SK-N-SH (cell line): ENCODE data around the gene LRCOL1. TPM values are rescaled to one million over a fixed set of nuclear protein-coding genes. Genes with fewer than 3 reads are reported as not detected.

Experiments used
- CTCF ChIA-PET: fragments of 300-600, 350-600 bp; formaldehyde crosslinking; extraction: SDS; loops from one replicate; lab custom pipeline; 2021; lab: Yijun Ruan, JAX
- POLR2A ChIA-PET: fragments of 350-600 bp; sonication (Branson Sonifier 250); formaldehyde crosslinking; extraction: SDS; loops from one replicate; lab custom pipeline; 2020; ENCODE audit warnings: antibody characterized with exemption, inconsistent platforms; lab: Yijun Ruan, JAX
- DNase-seq: peaks from one replicate; pipeline ENCODE4 v3.0.0; 2012
- H2AFZ ChIP-seq: fragments of 200-600 bp; sonication (generic); 2 replicates; pipeline ENCODE4 v1.8.1; 2016; ENCODE audit warnings: antibody characterized with exemption, mild to moderate bottlenecking, low read depth
- H3F3A ChIP-seq: fragments of 200-600 bp; sonication (generic); replicated peaks from 2 replicates; pipeline ENCODE3; 2016; ENCODE audit warnings: antibody characterized with exemption, mild to moderate bottlenecking; ENCODE audit not compliant: insufficient read depth
- H3K27ac ChIP-seq, 2 experiments: fragments of 200-500 bp in 1 of 2; fragments of 200-600 bp in 1 of 2; sonication (Bioruptor generic) in 1 of 2; sonication (generic), shearing (Covaris generic) in 1 of 2; 2 replicates each; pipeline versions ENCODE4 v1.5.1 to v1.6.1; 2014 to 2016; ENCODE audit warnings: low read depth in 2 of 2, inconsistent platforms in 1 of 2, low read length in 1 of 2, mild to moderate bottlenecking in 1 of 2, mixed read lengths in 1 of 2
- H3K27me3 ChIP-seq: fragments of 200-600 bp; sonication (generic), shearing (Covaris generic); 2 replicates; pipeline ENCODE4 v1.6.1; 2016; ENCODE audit warnings: mixed run types; ENCODE audit not compliant: insufficient read depth
- H3K36me3 ChIP-seq, 2 experiments: fragments of 200-500 bp in 1 of 2; fragments of 200-600 bp in 1 of 2; sonication (Bioruptor generic) in 1 of 2; sonication (generic) in 1 of 2; replicated peaks in 1 of 2; 2 replicates each; pipeline versions ENCODE3 to v1.5.1; 2014 to 2016; ENCODE audit warnings: low read length in 1 of 2, mild to moderate bottlenecking in 1 of 2; ENCODE audit not compliant: insufficient read depth in 2 of 2, control insufficient read depth in 1 of 2
- H3K4me1 ChIP-seq, 2 experiments: fragments of 200-500 bp in 1 of 2; fragments of 200-600 bp in 1 of 2; sonication (Bioruptor generic) in 1 of 2; sonication (generic), shearing (Covaris generic) in 1 of 2; 2 replicates each; pipeline versions ENCODE4 v1.5.1 to v1.6.1; 2014 to 2016; ENCODE audit warnings: low read depth in 1 of 2, low read length in 1 of 2, mixed run types in 1 of 2; ENCODE audit not compliant: insufficient read depth in 2 of 2, control insufficient read depth in 1 of 2
- H3K4me2 ChIP-seq: fragments of 200-600 bp; sonication (generic), shearing (Covaris generic); 2 replicates; pipeline ENCODE4 v1.6.1; 2017; ENCODE audit warnings: mixed run types
- H3K4me3 ChIP-seq, 2 experiments: fragments of 200-500 bp in 1 of 2; fragments of 200-600 bp in 1 of 2; sonication (Bioruptor generic) in 1 of 2; sonication (generic), shearing (Covaris generic) in 1 of 2; 2 replicates each; pipeline versions ENCODE4 v1.5.1 to v1.8.1; 2014 to 2016; ENCODE audit warnings: low read depth in 2 of 2, inconsistent platforms in 1 of 2, low read length in 1 of 2, mild to moderate bottlenecking in 1 of 2, mixed read lengths in 1 of 2, moderate library complexity in 1 of 2
- H3K79me2 ChIP-seq: fragments of 200-600 bp; sonication (generic); 2 replicates; pipeline ENCODE4 v1.8.1; 2017; ENCODE audit warnings: mild to moderate bottlenecking; ENCODE audit not compliant: insufficient read depth
- H3K9ac ChIP-seq: fragments of 200-600 bp; sonication (generic); 2 replicates; pipeline ENCODE4 v1.6.1; 2017; ENCODE audit warnings: mixed run types
- H3K9me2 ChIP-seq: fragments of 200-600 bp; sonication (generic); 2 replicates; pipeline ENCODE4 v1.6.1; 2017; ENCODE audit warnings: mixed run types
- H3K9me3 ChIP-seq: fragments of 200-600 bp; sonication (generic); 2 replicates; pipeline ENCODE4 v1.6.1; 2017; ENCODE audit warnings: mixed run types, mild to moderate bottlenecking, moderate library complexity
- H4K20me1 ChIP-seq: fragments of 200-600 bp; sonication (generic); 2 replicates; pipeline ENCODE4 v1.6.1; 2017; ENCODE audit warnings: mild to moderate bottlenecking, mixed run types; ENCODE audit not compliant: insufficient read depth
- EP300 ChIP-seq, 2 experiments: IDR thresholded peaks; 2 replicates each; pipeline versions ENCODE4 v1.4.0 to v1.6.1; 2012; ENCODE audit warnings: borderline replicate concordance in 1 of 2, low read depth in 1 of 2, low read length in 1 of 2
- EZH2phosphoT487 ChIP-seq: fragments of 200-600 bp; sonication (generic); IDR thresholded peaks from 2 replicates; pipeline ENCODE4 v1.6.1; 2017; ENCODE audit warnings: low read depth, mixed run types, mild to moderate bottlenecking, antibody characterized with exemption, moderate library complexity, borderline replicate concordance
- FOSL2 ChIP-seq: IDR thresholded peaks from 2 replicates; pipeline ENCODE4 v1.4.0; 2012; ENCODE audit warnings: low read depth, mild to moderate bottlenecking, moderate library complexity, borderline replicate concordance
- IRF3 ChIP-seq: fragments of 150-350 bp; IDR thresholded peaks from 2 replicates; pipeline ENCODE4 v1.6.1; 2016; ENCODE audit warnings: mild to moderate bottlenecking, low read depth, low read length
- JUND ChIP-seq: IDR thresholded peaks from 2 replicates; pipeline ENCODE4 v1.4.0; 2012
- RAD21 ChIP-seq: IDR thresholded peaks from 2 replicates; pipeline ENCODE4 v1.6.1; 2012; ENCODE audit warnings: mild to moderate bottlenecking, low read length
- SIN3A ChIP-seq: IDR thresholded peaks from 2 replicates; pipeline ENCODE4 v1.6.1; 2012; ENCODE audit warnings: low read depth, mild to moderate bottlenecking, low read length, moderate library complexity, borderline replicate concordance
- SMC3 ChIP-seq: IDR thresholded peaks from 2 replicates; pipeline ENCODE4 v1.6.1; 2012; ENCODE audit warnings: low read depth, low read length, improper control_type of control experiment
- TCF12 ChIP-seq: IDR thresholded peaks from 2 replicates; pipeline ENCODE4 v1.4.0; 2012
- TEAD4 ChIP-seq: IDR thresholded peaks from 2 replicates; pipeline ENCODE4 v1.4.0; 2012; ENCODE audit warnings: mild to moderate bottlenecking, borderline replicate concordance; ENCODE audit not compliant: insufficient read depth
- USF2 ChIP-seq: fragments of 150-350 bp; IDR thresholded peaks from 2 replicates; pipeline ENCODE4 v1.6.1; 2017; ENCODE audit warnings: antibody characterized with exemption, low read length, low read depth, borderline replicate concordance
- YY1 ChIP-seq: IDR thresholded peaks from 2 replicates; pipeline ENCODE4 v1.4.0; 2012; ENCODE audit warnings: low read depth, mild to moderate bottlenecking
- ZBTB33 ChIP-seq: IDR thresholded peaks from 2 replicates; pipeline ENCODE4 v1.4.0; 2012; ENCODE audit warnings: low read depth, borderline replicate concordance
- WGBS: methylation state at CpG from one replicate; pipeline ENCODE4 v1.1.6; 2017; ENCODE audit warnings: low lambda C conversion rate; 5-methylcytosine and 5-hydroxymethylcytosine counted together
- polyA plus RNA-seq, 3 experiments: library from polyadenylated mRNA; depleted of rRNA; stranded (reverse); fragments of >200 nt; gene quantifications; 2 replicates each; pipeline ENCODE4 v1.2.3, GENCODE V29; 2012

Gene LRCOL1
- polyA plus RNA-seq, 1 of the 3 experiments (the other 2 are of a cell fraction) = 1.1 TPM

- DNase-seq = no peak
- WGBS = 87% methylated on average over 14 of the region's 21 CpGs
- Histone ChIP-seq H4K20me1 (no peaks in the 10 kb centered on the region), H3K4me1 (peaks cover 0 to 13% of the 10 kb centered on the region in 2 experiments; a peak in 2 of 4 replicates), H3K4me2 (no peak overlapping the region), H3K9ac (no peak overlapping the region), H3K9me2 (no peaks in the 10 kb centered on the region), H3K27me3 (peaks cover 20% of the 10 kb centered on the region), H3K27ac (no peak overlapping the region), H2AFZ (no peak overlapping the region), H3K79me2 (no peaks in the 10 kb centered on the region), H3K4me3 (no peak overlapping the region), H3K9me3 (no peaks in the 10 kb centered on the region), H3F3A (peaks cover 4% of the 10 kb centered on the region), H3K36me3 (no peaks in the 10 kb centered on the region)
- no peak for TF ChIP-seq SMC3
- no peak for TF ChIP-seq SIN3A
- no peak for TF ChIP-seq YY1
- no peak for TF ChIP-seq FOSL2
- no peak for TF ChIP-seq USF2
- TF ChIP-seq EP300 (IDR thresholded peaks at IDR 0.05; ENCODE audit: borderline replicate concordance in 1 of 2, low read depth in 1 of 2, low read length in 1 of 2) = no peak
- no peak for TF ChIP-seq JUND
- no peak for TF ChIP-seq RAD21
- TF ChIP-seq ZBTB33 = no peak
- TF ChIP-seq TCF12 = no peak
- no peak for TF ChIP-seq TEAD4
- no peak for TF ChIP-seq EZH2phosphoT487
- TF ChIP-seq IRF3 = no peak
- ChIA-PET CTCF (interaction anchor here (0.7 to 2.0 kb wide), 7 partner anchors 8 to 451 kb away, joined by 3 to 9 read pairs (median 3); no protein-coding TSS in a partner anchor), POLR2A (no interaction called here)
Measured at GRCh38 chr12:132621657-132622435, 11.5 kb upstream of the LRCOL1 start.
